ENCODE results near the gene STPG1.

Gene STPG1

GRCh38 chr1:24426744-24427544 is 13.4 kb upstream of the STPG1 start:
- DNase-seq (ENCODE audit: low read depth in 2 of 2) = no peak

GRCh38 chr1:24425922-24426321 is 12.3 kb upstream of the STPG1 start:
- DNase-seq (ENCODE audit: low read depth in 2 of 2) = no peak

DNA sequence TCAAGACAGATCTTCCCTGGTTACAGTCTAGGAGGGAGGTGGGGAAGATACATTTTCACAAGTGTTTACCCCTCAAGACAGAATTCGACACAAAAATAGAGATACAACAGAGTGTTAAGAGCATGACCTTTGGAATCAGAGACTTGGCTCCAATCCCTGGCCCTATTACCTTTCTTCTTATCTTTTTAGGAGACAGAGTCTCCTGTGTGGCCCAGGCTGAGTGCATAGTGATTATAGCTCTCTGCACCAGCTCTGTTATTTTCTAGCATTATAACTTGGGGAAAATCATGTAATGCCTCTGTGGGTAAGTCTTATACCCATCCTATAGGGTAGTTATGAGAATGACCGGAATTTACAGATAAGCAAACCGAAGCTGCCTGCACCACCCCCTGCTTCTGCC is 11.9 kb upstream of the STPG1 start:
- DNase-seq (ENCODE audit: low read depth in 2 of 2) = no peak

DNA sequence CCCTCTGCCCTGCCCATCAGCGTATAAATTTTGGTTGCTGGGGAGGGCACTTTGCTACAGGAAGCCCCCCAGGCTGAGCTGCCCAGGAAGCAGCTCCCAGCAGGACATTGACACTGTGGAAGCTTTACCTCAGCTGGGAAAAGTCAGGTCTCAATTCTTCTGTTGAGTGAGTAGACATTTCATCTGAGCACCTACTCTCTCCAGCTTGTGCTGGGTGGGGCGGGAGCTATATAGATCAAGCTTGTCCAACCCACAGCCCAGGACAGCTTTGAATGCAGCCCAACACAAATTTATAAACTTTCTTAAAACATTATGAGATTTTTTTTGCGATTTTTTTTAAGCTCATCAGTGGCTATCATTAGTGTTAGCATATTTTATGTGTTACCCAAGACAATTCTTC is 11.4 kb upstream of the STPG1 start:
- no peak for DNase-seq (ENCODE audit: low read depth in 2 of 2)

- DNase-seq (ENCODE audit: low read depth in 2 of 2) = no peak
Measured at GRCh38 chr1:24424207-24424606, 10.6 kb upstream of the STPG1 start.

- no peak for DNase-seq (ENCODE audit: low read depth in 2 of 2)
Measured at GRCh38 chr1:24421502-24421901, 7.9 kb upstream of the STPG1 start.

GRCh38 chr1:24420547-24420946 is 7.0 kb upstream of the STPG1 start:
- no peak for DNase-seq (ENCODE audit: low read depth in 2 of 2)

DNA sequence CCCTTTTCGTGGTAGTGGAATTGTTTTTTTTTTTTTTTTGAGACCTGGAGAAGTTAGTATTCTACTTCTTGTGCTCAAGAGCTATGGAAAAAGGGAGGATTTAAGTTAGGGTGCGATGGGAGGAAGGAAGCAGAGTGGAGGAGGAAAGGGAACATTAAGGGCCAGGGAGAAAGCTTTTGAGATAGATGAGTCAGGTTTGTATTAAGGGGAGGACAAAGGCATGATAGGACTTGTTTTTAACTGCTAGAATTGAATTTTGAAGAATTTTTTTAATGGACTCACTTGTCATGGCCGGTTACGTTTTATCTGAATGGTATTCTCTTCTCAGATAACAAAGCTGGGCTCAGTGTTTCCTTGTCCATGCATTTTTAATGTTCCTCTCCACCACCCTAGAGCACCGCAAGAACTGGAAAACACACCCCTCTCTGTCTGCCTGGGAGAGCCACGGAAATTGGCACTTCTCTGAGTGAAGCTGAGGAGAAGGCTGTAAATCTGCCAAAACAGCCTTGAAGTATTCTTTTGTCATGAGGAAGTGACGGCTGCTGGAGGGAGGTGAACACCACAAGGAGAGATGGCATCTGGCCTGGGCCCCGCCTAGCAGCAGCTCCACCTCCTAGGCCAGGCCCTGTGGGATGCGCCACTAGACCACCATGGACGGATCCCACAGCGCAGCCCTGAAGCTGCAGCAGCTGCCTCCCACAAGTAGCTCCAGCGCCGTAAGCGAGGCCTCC is 5.5 kb upstream of the STPG1 start:
- DNase-seq (ENCODE audit: low read depth in 2 of 2) = no peak

- no peak for DNase-seq (ENCODE audit: low read depth in 2 of 2)
Measured at GRCh38 chr1:24417681-24418080, 4.1 kb upstream of the STPG1 start.

DNA sequence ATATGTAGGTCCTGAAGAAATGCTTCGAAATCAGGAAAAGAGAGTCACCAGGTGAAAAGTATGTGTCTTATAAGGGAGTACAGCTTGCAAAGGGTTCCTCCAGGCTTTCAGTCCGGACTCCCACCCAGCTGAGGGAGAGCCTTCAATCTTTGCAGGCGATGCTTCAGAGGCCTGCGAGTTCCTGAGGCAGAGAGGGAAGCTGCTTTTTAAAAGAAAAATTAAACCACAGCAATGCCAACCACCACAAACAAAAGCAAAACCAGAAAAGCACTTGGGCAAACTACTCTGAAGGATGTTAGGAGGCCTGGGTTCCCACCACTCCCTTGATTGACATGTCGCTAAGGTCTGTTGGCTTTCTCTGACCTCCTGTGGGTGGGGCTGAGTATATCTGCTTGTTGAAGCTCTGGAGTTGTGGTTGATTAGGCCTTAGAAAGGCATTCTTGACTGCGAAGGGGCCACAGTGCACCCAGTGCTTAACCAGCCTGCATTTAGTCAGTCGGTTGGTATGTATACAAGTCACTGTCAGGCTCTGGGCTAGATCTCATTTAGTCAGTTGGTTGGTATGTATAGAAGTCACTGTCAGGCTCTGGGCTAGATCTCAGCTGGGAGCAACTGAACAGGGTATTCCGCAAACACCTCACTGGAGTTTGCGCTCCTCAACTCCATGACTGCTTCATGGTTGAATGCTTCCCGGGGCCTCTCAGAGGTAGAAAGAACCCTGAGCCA is 3.2 kb upstream of the STPG1 start:
- peak in 1 of 2 donors; percentile 23 for DNase-seq (ENCODE audit: low read depth in 2 of 2)

DNA sequence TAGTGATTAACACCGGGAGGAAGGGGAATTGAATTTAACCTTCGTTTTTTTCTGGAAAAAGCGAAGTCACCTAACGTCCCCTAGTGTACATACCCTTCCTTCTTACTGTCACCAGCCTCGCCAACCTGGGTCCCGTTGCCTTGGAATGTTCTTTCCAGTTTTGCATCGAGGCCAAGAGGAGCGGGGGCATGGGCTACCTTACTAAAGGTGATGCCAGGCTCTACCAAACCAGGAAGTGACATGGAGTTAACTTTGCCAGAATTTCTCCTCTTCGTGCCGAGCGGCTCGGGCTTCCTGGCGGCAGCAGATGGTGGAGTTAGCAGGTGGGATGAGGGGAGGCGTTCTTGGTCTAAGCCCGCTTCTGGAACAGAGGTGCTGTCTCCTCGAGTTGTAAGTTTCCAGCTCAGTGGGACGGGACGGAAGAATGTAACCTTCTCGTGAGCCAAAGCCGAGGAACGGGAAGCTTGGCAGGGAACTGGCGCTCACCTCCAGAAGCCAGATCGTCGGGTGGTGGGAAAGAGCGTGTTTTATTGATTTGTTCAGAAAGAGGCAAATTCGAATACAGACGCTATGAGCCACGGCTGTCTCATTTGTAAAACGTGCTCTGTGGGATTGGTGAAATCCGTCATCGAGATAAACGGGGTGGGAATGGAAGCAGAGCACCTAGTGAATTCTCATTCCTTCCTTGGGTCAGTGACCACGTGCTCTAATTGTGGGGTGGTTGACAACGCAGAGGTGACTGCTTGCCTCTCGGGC is 2.5 kb upstream of the STPG1 start:
- DNase-seq (ENCODE audit: low read depth in 2 of 2) = no peak

DNA sequence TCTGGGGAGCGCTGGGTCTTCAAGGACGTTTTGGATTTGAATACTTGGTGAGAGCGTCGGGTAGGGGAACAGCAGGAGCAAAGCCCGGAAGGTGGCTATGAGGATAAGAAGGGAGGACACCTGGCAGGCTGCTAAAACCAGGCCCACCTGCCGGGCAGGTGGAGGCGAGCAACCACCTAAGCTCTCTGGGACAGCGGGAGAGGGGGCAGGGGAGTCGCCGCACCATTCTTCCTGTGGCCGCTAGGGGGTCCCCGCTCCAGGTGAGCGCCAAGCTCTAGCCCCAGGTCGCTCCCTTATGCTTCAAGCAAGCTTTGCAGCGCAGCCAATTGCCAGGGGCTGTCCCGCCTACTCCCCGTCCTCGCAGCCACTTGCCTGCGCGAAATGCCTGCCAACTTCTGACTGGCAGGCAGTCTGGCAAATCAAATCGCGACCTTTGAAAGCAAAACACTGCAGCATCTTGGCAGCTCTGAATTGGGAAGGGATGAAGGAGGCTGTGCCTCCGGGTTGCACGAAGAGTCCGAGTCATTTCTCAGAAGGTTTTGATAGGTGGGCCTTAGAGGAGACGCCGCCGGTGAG is 1.8 kb upstream of the STPG1 start, which contains the start of gene NIPAL3:
TSS of gene NIPAL3 (plus strand) at position 469 of the 576 bp plus-strand sequence. CDS start 3,746 bp downstream, outside the sequence.
- DNase-seq (ENCODE audit: low read depth in 2 of 2) = peak; percentile 95 to 96

- DNase-seq (ENCODE audit: low read depth in 2 of 2) = no peak
Measured at GRCh38 chr1:24414775-24415333, 1.3 kb upstream of the STPG1 start.

- DNase-seq (ENCODE audit: low read depth in 2 of 2) = no peak
Measured at GRCh38 chr1:24412408-24412807, 1.2 kb downstream of the STPG1 start.

DNA sequence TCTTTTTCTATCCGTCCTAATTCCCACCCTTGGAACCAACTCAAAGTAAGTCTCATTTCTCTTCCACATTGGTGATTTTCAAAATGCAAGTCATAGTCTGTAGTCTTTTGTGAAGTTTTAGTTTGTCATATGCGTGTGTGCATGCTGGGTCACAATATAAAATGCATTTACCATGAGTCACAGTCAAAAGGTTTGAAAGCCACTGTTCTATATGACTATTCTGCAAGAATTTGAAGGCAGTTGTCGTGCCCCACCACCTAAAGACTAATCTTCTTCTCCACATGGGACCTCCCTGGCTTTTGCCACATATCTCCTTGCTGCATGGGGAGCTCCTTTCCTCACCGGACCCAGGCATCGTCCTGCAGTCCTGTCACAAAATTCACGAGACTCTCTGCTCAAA is 1.6 kb downstream of the STPG1 start:
- DNase-seq (ENCODE audit: low read depth in 2 of 2) = no peak

- no peak for DNase-seq (ENCODE audit: low read depth in 2 of 2)
Measured at GRCh38 chr1:24410750-24411149, 2.8 kb downstream of the STPG1 start.

- DNase-seq (ENCODE audit: low read depth in 2 of 2) = no peak
Measured at GRCh38 chr1:24409535-24409934, 4.0 kb downstream of the STPG1 start.

- no peak for DNase-seq (ENCODE audit: low read depth in 2 of 2)
Measured at GRCh38 chr1:24406788-24407187, 6.8 kb downstream of the STPG1 start.

- no peak for DNase-seq (ENCODE audit: low read depth in 2 of 2)
Measured at GRCh38 chr1:24403806-24404205, 9.8 kb downstream of the STPG1 start.

- no peak for DNase-seq (ENCODE audit: low read depth in 2 of 2)
Measured at GRCh38 chr1:24400065-24400464, 13.5 kb downstream of the STPG1 start.

- no peak for DNase-seq (ENCODE audit: low read depth in 2 of 2)
Measured at GRCh38 chr1:24393892-24394291, 19.7 kb downstream of the STPG1 start.

Data from activated CD4-positive, alpha-beta T cell treated with anti-CD3 and anti-CD28 coated beads for 24 hours (primary cell).